GM12892 (cell line): ENCODE results near the gene SERTM2.

Experiments used
- POLR2A ChIP-seq: IDR thresholded peaks from 2 replicates; pipeline ENCODE4 v1.6.1; 2011; ENCODE audit warnings: low read depth, low read length, control low read depth
- POLR2AphosphoS5 ChIP-seq: IDR thresholded peaks from 2 replicates; pipeline ENCODE4 v1.6.1; 2011; ENCODE audit warnings: low read depth, low read length, control low read depth
- TAF1 ChIP-seq: IDR thresholded peaks from 2 replicates; pipeline ENCODE4 v1.6.1; 2011; ENCODE audit warnings: low read depth, mild to moderate bottlenecking, control low read depth, low read length, borderline replicate concordance

GRCh38 chrX:111470681-111471403 lies 40.6 kb upstream of the SERTM2 start:
- no peak for TF ChIP-seq POLR2A
- no peak for TF ChIP-seq POLR2AphosphoS5
- TF ChIP-seq TAF1 = no peak
